B cell (primary cell): ENCODE data around the gene IL19. TPM values are rescaled to one million over a fixed set of nuclear protein-coding genes. Genes with fewer than 3 reads are reported as not detected.

ENCODE experiments used
- ATAC-seq: fragments of 200-7000 bp; cut with Tn5 transposase; one replicate; pipeline ENCODE4 v1.10.0; 2021; ENCODE audit warnings: low read depth, mild to moderate bottlenecking, moderate number of reproducible peaks, moderate library complexity
- CTCF ChIA-PET: fragments of 350-600 bp; sonication (Branson Sonifier 250); formaldehyde crosslinking; loops from one replicate; lab custom pipeline; 2021; ENCODE audit warnings: antibody characterized with exemption, inconsistent platforms; lab: Charles Lee
- POLR2A ChIA-PET: fragments of 350-600 bp; sonication (Branson Sonifier 250); formaldehyde crosslinking; loops from one replicate; lab custom pipeline; 2021; ENCODE audit warnings: antibody characterized with exemption; lab: Charles Lee
- DNase-seq: peaks from one replicate; pipeline ENCODE4 v3.0.0; 2013
- H2AFZ ChIP-seq: 2 replicates; pipeline ENCODE4 v1.6.1; 2012; ENCODE audit warnings: mild to moderate bottlenecking, low read depth, low read length; ENCODE audit not compliant: insufficient read depth, poor library complexity, severe bottlenecking
- H3K27ac ChIP-seq, 2 donors: 1 replicate in 1 of 2; 2 replicates in 1 of 2; pipeline ENCODE4 v1.5.1; 2012 to 2013; ENCODE audit warnings: low read length in 2 of 2, mild to moderate bottlenecking in 2 of 2, moderate library complexity in 1 of 2
- H3K27me3 ChIP-seq, 4 experiments: fragments of 200-600 bp in 1 of 4; sonication (generic) in 1 of 4; replicated peaks in 1 of 4; 1 replicate in 2 of 4; 2 replicates in 2 of 4; pipeline versions ENCODE4 v1.6.1 to v1.7.0; 2013 to 2016; ENCODE audit warnings: low read length in 3 of 4, mild to moderate bottlenecking in 2 of 4, mixed read lengths in 1 of 4, moderate library complexity in 1 of 4; ENCODE audit not compliant: insufficient read depth in 4 of 4, control insufficient read depth in 3 of 4; ENCODE audit errors: control extremely low read depth in 1 of 4
- H3K36me3 ChIP-seq, 2 experiments: replicated peaks in 1 of 2; 1 replicate in 1 of 2; 2 replicates in 1 of 2; pipeline versions ENCODE4 v1.6.1 to v1.7.1; 2013; ENCODE audit warnings: low read length in 1 of 2; ENCODE audit not compliant: insufficient read depth in 2 of 2, control insufficient read depth in 1 of 2; ENCODE audit errors: control extremely low read depth in 1 of 2, extremely low read depth in 1 of 2
- H3K4me1 ChIP-seq, 2 donors: fragments of 200-600 bp in 1 of 2; sonication (generic) in 1 of 2; 1 replicate in 1 of 2; 2 replicates in 1 of 2; pipeline versions ENCODE4 v1.5.1 to v1.6.1; 2013 to 2017; ENCODE audit warnings: low read length in 2 of 2; ENCODE audit not compliant: control insufficient read depth in 2 of 2, insufficient read depth in 2 of 2
- H3K4me2 ChIP-seq: replicated peaks from 2 replicates; pipeline ENCODE3; 2012; ENCODE audit warnings: mild to moderate bottlenecking, low read depth, low read length; ENCODE audit not compliant: poor library complexity, severe bottlenecking
- H3K4me3 ChIP-seq, 5 experiments: fragments of 200-600 bp in 1 of 5; sonication (generic) in 1 of 5; 1 replicate in 3 of 5; 2 replicates in 2 of 5; pipeline versions ENCODE4 v1.5.1 to v1.7.0; 2011 to 2016; ENCODE audit warnings: low read length in 4 of 5, mild to moderate bottlenecking in 4 of 5, low read depth in 2 of 5, control low read depth in 1 of 5, moderate library complexity in 1 of 5; ENCODE audit not compliant: insufficient read depth in 1 of 5; ENCODE audit errors: control extremely low read depth in 1 of 5, extremely low read depth in 1 of 5
- H3K79me2 ChIP-seq: fragments of 200-600 bp; sonication (generic); one replicate; pipeline ENCODE4 v1.6.0; 2016; ENCODE audit warnings: low read length; ENCODE audit not compliant: control insufficient read depth, insufficient read depth
- H3K9ac ChIP-seq: fragments of 200-600 bp; sonication (generic); 2 replicates; pipeline ENCODE4 v1.6.1; 2017; ENCODE audit warnings: mild to moderate bottlenecking, low read length, moderate library complexity
- H3K9me3 ChIP-seq, 3 donors: one replicate each; pipeline versions ENCODE4 v1.6.1 to v1.7.1; 2013; ENCODE audit warnings: low read length in 2 of 3; ENCODE audit not compliant: control insufficient read depth in 2 of 3, insufficient read depth in 1 of 3; ENCODE audit errors: control extremely low read depth in 1 of 3
- H4K20me1 ChIP-seq: 2 replicates; pipeline ENCODE4 v1.6.0; 2012; ENCODE audit warnings: mild to moderate bottlenecking, low read length; ENCODE audit not compliant: insufficient read depth, control insufficient read depth, poor library complexity, severe bottlenecking
- H3K27ac Mint-ChIP-seq: one replicate; pipeline ENCODE4 v1.8.0; 2021; ENCODE audit warnings: mixed read lengths
- H3K27me3 Mint-ChIP-seq: one replicate; pipeline ENCODE4 v1.8.0; 2021; ENCODE audit warnings: mixed read lengths
- H3K4me1 Mint-ChIP-seq: one replicate; pipeline ENCODE4 v1.8.0; 2021; ENCODE audit warnings: mixed read lengths
- H3K4me3 Mint-ChIP-seq: one replicate; pipeline ENCODE4 v1.8.0; 2021; ENCODE audit warnings: mixed read lengths
- H3K9me3 Mint-ChIP-seq: one replicate; pipeline ENCODE4 v1.8.0; 2022; ENCODE audit warnings: mixed read lengths; ENCODE audit not compliant: insufficient read depth
- CTCF ChIP-seq: fragments of 200-600 bp; IDR thresholded peaks from one replicate; pipeline ENCODE4 v1.8.0; 2022; ENCODE audit warnings: antibody characterized with exemption, mild to moderate bottlenecking
- EZH2 ChIP-seq: IDR thresholded peaks from 2 replicates; pipeline ENCODE4 v1.6.1; 2012; ENCODE audit warnings: borderline replicate concordance, low read depth, mild to moderate bottlenecking, moderate library complexity, low read length; ENCODE audit not compliant: insufficient read depth, poor library complexity, severe bottlenecking
- WGBS: methylation state at CpG from one replicate; pipeline ENCODE4 v1.1.5; 2013; ENCODE audit warnings: missing lambda C conversion rate; ENCODE audit not compliant: insufficient coverage; 5-methylcytosine and 5-hydroxymethylcytosine counted together
- intact Hi-C: fragments of 100-400 bp; cut with micrococcal nuclease; formaldehyde crosslinking; loops from one replicate; pipeline ENCODE4 v1.10.0; 2022
- polyA plus RNA-seq: library from polyadenylated mRNA; depleted of rRNA; stranded (reverse); fragments of >200 nt; gene quantifications from 2 replicates; pipeline ENCODE4 v1.2.3, GENCODE V29; 2012
- total RNA-seq, 2 donors: library from RNA; stranded (reverse); fragments of 120-200 nt in 1 of 2; gene quantifications; 1 replicate in 1 of 2; 2 replicates in 1 of 2; pipeline versions ENCODE4 v1.2.3 to v1.2.4, GENCODE V29; 2013 to 2022

The IL19 gene
- total and polyA plus RNA-seq, 2 donors (not counting 1 experiment from before 2014, with no cell fraction given) = 0.27 TPM; not detected in 1

DNA sequence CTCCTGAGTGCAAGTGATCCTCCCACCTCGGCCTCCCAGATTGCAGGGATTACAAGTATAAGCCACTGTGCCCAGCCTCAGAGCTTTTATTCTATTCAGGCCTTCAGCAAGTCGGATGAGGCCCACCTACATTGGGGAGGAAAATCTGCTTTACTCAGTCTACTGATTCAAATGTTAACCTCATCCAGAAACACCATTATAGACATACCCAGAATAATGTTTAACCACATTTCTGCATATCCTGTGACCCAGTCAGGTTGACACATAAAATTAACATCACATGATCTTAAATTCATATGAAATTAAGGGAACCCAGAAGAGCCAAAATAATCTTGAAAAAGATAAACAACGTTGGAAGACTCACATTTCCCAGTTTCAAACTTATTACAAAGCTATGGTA, 109.7 kb downstream of the IL19 start:
- TF ChIP-seq EZH2 (no peak), CTCF (no peak)
- ATAC-seq (no peak), DNase-seq (no peak)
- WGBS = 77% methylated on average over 2 of the region's 3 CpGs
- POLR2A ChIA-PET = no interaction called here
- CTCF ChIA-PET = interaction anchor here (0.6 to 2.2 kb wide), 6 partner anchors 24 to 227 kb away, joined by 3 to 5 read pairs (median 3); no protein-coding TSS in a partner anchor
- Histone ChIP-seq H3K79me2 (no peaks in the 10 kb centered on the region), H3K9ac (no peak overlapping the region), H3K36me3 (peaks cover 0 to 1% of the 10 kb centered on the region in 2 experiments), H3K27me3 (no peaks in the 10 kb centered on the region), H2AFZ (no peak overlapping the region), H3K27ac (no peak overlapping the region), H3K4me3 (no peak overlapping the region), H3K9me3 (peaks cover 4 to 28% (median 4%) of the 10 kb centered on the region in 3 donors), H4K20me1 (no peaks in the 10 kb centered on the region), H3K4me1 (no peaks in the 10 kb centered on the region), H3K4me2 (no peak overlapping the region)
- Mint-ChIP-seq H3K27me3 (no peaks in the 10 kb centered on the region), H3K27ac (no peak overlapping the region), H3K4me1 (no peaks in the 10 kb centered on the region), H3K9me3 (peaks cover 7% of the 10 kb centered on the region), H3K4me3 (no peak overlapping the region)
- intact Hi-C loops = no loop called here

DNA sequence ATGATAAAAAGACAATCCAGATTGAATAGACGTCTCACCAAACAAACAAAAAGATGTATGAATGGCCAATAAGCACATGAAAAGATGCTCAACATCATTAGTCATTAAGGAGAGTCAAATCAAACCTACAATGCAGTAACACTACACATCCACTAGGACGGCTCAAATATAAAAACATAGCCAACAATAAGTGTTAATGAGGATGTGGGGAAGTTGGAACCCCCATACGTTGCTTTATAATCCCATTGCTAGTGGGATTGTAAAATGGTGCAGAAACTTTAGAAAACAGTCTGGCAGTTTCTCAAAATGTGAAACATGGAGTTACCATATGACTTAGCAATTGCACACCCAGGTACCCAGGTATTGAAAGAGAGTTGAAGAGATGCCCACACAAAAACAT, 112.0 kb downstream of the IL19 start:
- no peaks in the 10 kb centered on the region for H3K4me1 ChIP-seq
- H3K27ac ChIP-seq = no peak overlapping the region
- DNase-seq (no peak), ATAC-seq (no peak)
- H3K27me3 Mint-ChIP-seq = no peaks in the 10 kb centered on the region
- WGBS = no CpG with 5 or more reads among the region's 3 CpGs
- H3K79me2 ChIP-seq = no peaks in the 10 kb centered on the region
- H4K20me1 ChIP-seq = no peaks in the 10 kb centered on the region
- no peak overlapping the region for H3K4me2 ChIP-seq
- intact Hi-C loops = no loop called here
- H3K36me3 ChIP-seq = peaks cover 0 to 1% of the 10 kb centered on the region in 2 experiments
- H3K4me3 Mint-ChIP-seq = no peak overlapping the region
- no peaks in the 10 kb centered on the region for H3K4me1 Mint-ChIP-seq
- no peak overlapping the region for H3K27ac Mint-ChIP-seq
- no peaks in the 10 kb centered on the region for H3K27me3 ChIP-seq
- H3K4me3 ChIP-seq = no peak overlapping the region
- POLR2A ChIA-PET = no interaction called here
- peaks cover 0 to 11% (median 3%) of the 10 kb centered on the region in 3 donors for H3K9me3 ChIP-seq
- TF ChIP-seq EZH2 (no peak), CTCF (no peak)
- CTCF ChIA-PET = interaction anchor here (0.6 to 1.7 kb wide), 3 partner anchors 73 to 1158 kb away, joined by 3 to 4 read pairs (median 4); no protein-coding TSS in a partner anchor
- H2AFZ ChIP-seq = no peak overlapping the region
- H3K9ac ChIP-seq = no peak overlapping the region
- H3K9me3 Mint-ChIP-seq = peaks cover 7% of the 10 kb centered on the region
